Dermis blood vessel endothelial cell (primary cell): ENCODE data around the gene CYTIP. TPM values are rescaled to one million over a fixed set of nuclear protein-coding genes. Genes with fewer than 3 reads are reported as not detected.

Source experiments
- DNase-seq: peaks from one replicate; pipeline ENCODE4 v3.0.0; 2010
- total RNA-seq: library from RNA; depleted of rRNA; stranded (reverse); fragments of >200 nt; gene quantifications from 2 replicates; pipeline ENCODE4 v1.2.3, GENCODE V29; 2014

Gene CYTIP
- total RNA-seq, 1 donor from 2014 or later, result not detected

GRCh38 chr2:157367704-157368103 lies 76.2 kb downstream of the CYTIP start:
- DNase-seq, result no peak

Other genes with a start within 250 kb of the CYTIP start
- gene GALNT5, start 186.4 kb downstream of the CYTIP start, total RNA-seq, result under 0.01 and 0.09 TPM in 2 replicates
- not detected in 2 replicates for gene ERMN, start 118.3 kb downstream of the CYTIP start, total RNA-seq
- gene ACVR1C, start 184.8 kb upstream of the CYTIP start, total RNA-seq, result 0.17 TPM in 1 of 2 replicates, not detected in the other